ENCODE measurements around the gene SEMA6D.
"Not testable (repeated sequence)": the region's sequence is repeated elsewhere in the genome, so short reads cannot be mapped to it uniquely, and the experiment has no call there.

SEMA6D gene

DNA sequence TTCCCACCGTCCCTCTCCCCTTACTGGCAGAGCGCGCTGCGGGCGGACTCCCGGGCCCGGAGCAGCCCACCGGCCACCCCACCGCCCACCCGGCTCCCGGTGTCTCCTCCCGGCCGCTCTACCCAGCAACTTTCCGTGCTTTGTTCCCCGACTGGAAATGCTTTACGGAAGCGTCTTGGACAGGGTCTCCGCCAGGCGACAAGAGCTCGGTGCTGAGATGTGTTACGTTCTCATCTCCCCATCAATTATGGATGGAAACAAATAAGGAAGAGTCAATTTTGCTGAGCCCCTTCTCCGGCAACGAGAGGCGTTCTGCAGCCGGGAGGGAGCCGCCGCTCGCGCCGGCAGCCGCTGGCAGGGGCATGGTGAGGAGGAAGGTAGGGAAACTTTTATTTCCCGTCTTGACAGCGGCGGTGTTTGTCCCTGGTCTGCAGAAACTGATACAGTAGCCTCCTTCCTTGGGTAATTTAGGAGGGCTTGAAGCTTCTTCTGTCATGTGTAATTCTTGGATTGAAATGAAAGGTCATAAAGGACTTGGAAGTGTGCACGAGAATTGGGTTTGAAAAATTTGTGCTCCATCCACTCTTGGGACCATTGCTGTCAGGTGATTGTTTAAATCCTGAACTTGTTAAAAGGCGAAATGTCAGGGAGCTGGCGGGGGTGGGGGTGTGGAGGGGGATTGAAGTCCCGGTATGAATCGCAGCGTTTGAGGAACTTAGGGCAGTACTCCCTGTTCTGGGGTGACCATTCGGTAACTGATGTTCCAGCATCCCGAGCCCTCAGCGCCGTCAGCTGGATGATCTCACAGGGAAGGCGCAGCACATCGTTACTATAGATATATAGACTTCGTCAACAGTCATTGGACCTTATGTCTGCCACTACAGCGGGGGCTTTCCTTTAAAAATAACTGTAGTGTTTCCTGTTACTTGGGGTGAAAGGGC lies 1.5 kb downstream of the SEMA6D start:
- DNase-seq (ENCODE audit: low spot score), result peak; percentile 68

DNA sequence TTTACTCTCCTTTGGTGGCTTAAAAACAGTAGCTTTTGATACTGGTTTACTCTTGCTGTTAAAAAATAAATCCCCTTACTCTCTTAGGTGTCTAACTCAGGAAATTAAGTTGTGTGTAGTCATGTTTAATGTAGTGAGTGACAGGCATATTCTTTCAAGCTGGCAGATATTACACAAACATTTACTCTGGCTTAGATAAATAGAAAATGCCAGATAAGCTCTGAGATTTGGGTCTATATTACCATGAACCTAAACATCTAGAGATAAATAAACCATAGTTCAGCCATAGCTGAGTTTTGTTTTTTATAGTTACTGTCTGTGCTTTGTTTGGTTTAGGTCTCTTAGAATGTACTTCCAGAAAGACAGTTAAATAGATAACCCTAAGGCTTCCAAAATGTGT lies 2.4 kb downstream of the SEMA6D start:
- peak; percentile 42 for DNase-seq (ENCODE audit: low spot score)

DNA sequence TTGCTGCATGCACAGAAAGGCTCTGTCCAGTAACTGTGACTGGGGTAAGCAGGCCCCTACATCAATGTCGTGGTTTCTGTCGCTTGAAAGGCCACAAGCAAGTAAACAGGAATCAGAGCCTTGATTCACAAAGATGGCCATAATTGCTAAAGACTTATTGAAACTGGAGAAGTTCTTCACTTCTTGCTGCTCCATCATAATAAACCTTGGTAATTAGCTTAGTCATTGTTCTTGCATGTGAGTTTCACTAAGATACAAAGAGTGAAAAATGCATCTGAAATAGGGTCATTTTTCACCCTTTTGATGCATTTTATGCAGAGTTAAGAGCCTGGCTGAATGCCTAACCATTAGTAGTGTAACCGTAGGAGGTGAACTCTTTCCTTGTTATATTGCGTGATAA lies 3.2 kb downstream of the SEMA6D start:
- DNase-seq (ENCODE audit: low spot score), result no peak

DNA sequence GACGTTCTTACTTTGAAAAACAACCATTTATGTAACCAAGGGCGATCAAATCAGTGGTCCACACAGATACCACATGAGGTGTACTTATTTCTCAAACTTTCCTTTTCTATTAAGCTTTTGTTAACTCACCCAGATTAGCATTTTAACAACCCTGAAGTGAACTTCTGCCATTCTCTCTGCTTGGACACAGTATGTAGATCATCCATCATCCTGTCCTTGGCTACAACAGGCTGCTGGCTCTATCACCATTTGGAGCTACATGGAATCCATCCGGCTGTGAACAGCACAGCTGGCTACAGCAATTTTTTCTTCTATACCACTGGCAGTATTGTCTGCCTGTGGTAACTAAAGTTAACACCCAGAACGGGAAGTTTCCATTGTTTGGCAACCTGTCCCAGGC lies 4.4 kb downstream of the SEMA6D start:
- DNase-seq (ENCODE audit: low spot score), result no peak

DNA sequence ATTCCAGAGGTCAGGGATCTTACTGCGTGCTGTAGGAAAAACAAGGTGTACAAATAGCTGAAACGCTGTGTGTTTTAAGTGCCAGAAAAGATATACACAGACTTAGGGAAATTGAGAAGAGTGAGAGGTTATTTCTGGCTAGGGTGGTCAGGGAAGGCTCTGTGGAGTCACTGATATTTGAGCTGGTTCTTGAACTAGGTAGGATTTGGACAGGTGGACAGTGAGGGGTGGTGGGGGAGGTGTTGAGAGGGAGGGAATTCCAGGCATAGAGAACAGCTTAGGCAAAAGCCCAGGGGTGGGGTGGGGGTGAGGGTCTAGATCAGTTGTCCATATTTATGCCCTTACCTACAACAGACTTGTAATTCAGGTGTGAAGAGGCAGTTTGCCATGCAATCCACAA lies 7.0 kb downstream of the SEMA6D start:
- DNase-seq (ENCODE audit: low spot score), result no peak

DNA sequence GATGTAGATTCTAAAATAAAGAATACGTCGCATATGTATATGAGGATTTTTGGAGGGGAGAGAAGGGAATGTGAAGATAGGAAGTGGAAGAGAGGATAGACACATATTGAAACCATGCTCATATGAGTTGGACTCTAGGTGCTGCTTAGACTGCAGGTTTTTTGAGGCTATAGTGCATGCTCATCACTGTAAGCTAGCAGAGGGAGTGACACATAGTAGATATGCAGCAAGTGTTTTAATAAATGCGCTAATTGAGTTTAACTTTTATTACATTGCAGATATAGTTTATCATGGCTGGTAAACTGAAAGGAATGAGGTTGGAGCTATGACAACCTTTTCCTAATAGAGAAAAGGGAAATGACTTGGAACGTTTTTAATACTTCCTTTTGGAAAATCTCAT lies 7.7 kb downstream of the SEMA6D start:
- no peak for DNase-seq (ENCODE audit: low spot score)

DNA sequence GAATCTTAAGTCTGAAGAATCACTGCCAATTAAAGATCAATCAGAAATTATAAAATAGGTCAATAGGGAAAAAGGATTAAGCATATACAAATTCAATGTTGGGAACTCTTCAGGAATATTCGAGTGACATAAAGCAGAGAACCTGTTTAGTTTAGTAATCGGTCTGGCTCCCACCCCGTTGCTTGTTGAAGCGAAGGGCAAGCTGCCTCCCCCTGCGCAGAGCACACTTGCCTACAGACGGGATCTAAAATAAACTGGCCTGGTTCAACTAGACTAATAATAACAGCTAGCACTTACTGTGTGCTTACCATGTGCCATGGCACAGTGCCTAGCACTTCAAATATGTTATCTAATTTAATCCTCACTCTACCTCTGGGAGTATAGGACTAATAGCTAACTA lies 8.6 kb downstream of the SEMA6D start:
- no peak for DNase-seq (ENCODE audit: low spot score)

DNA sequence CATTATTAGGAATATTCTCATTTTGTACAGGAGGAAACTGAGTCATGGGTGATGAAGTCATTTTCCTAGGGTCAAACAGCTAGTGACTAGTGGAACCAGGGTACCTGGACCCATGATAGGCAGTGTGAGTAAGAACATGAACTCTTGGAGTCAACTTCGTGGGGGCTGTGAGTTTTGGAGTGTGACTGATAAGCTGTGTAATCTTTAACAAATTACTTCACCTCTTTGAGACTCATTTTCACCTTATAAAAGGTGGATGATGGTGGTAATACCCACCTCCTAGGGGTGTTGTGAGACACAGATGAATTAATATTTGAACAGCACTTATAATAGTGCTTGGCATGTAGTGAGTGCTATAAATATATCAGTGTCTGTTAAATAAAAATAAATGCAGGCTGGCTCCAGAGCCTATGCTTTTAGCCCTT lies 9.1 kb downstream of the SEMA6D start:
- DNase-seq (ENCODE audit: low spot score), result no peak

DNA sequence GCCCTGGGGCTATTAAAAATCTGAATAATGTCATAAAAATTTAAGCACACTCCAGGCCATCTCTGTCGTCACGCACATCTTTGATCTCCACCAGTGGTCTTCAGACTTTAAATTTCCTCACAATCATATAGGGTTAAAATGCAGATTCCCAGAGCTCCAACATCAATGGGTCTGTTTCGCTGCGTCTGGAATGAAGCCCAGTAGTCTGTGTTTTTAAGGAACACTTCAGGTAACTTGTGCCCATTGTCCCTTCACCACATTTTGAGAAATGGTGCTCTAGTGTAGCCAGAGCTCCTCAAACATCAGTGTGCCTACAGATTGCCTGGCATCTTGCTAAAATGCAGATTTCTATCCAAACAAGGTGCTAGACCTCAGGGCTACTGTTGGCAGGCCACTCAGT lies 9.8 kb downstream of the SEMA6D start:
- DNase-seq (ENCODE audit: low spot score), result no peak

DNA sequence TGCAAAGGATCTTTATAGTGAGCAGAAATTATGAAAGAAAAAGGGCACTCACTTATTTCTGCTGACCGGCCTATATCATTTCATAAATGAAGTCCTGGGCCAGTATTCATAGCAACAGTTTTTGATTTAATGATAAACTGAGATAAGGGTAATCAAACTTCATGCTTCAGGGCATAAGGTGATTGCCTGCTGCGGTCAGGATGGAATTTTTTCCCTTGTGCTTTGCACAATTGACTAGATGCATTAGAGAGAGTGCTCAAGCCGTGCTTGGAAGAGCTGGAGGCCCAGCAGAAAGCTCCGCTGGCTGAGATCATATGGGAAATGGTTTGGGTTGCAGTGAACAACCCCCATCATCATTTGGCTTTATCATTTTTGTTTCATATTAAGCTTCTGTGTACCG lies 10.4 kb downstream of the SEMA6D start:
- no peak for DNase-seq (ENCODE audit: low spot score)

DNA sequence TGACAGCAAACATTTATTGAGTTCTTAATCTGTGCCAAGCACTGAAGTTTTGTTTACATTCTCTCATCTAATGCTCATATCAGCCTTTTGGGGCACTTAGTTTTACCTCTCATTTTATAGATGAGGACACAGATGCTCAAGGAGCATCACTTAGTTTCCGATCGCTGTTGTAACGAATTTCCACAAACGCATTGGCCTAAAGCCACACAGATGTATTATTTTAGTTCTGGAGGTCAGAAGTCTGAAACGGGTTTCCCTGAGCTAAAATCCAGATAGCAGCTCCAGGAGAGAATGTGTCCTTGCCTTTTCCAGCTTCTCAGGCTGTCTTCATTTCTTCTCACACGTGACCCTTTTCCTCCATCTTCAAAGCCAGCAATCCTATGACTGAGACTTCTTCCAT lies 11.1 kb downstream of the SEMA6D start:
- no peak for DNase-seq (ENCODE audit: low spot score)

DNA sequence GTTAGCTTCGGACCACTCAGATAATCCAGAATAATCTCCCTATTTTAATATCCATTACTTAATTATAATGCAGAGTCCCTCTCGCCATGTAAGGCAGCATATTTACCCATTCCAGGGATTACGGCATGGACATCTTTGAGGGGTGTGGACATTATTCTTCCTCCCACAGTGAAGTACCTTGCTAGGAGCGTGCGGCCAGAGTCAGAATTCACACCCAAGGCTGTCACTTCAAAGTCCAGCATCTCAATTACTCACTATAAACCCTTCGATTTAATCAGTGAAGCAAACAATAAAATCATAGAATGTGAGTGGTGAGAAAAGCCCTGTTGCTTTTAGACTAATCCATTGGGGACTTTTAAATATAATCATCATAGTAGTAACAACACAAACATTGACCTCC lies 11.6 kb downstream of the SEMA6D start:
- no peak for DNase-seq (ENCODE audit: low spot score)

DNA sequence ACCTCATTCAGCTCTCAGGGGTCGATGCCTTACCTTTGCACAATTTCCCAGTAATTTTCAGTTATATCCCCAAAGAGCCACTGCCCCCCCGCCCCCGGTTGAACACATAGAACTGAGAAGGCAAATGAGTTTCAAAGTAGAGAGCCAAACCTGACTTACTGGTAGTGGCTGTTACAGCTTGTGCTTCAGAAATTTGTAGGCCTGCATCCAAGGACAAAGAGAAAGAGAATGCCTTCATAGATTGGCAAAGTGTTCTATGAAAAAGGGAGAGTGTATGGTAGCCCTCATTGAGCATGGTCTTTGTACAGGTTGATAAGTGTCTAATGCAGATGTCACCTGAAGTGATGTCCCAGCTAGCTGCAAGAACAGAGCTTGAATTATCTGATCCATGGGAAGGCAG lies 13.9 kb downstream of the SEMA6D start:
- no peak for DNase-seq (ENCODE audit: low spot score)

DNA sequence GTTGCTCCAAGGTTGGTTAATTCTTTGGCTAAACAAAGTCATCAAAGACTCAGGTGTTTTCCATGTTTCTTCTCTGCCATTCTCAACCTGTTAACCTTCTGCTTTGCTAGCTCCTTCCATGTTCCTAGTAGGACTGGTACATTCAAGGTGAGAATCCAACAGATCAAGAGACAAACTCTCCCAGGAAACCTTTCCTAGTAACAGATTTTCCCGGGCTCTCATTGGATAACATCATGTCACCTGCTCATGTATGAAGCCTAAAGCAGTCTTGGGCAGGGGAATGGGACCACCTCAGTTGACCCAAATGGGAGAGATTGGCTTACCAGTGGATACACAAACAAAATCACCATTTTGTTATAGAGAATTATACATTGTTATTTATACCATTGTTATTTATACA lies 14.9 kb downstream of the SEMA6D start:
- DNase-seq (ENCODE audit: low spot score), result no peak

DNA sequence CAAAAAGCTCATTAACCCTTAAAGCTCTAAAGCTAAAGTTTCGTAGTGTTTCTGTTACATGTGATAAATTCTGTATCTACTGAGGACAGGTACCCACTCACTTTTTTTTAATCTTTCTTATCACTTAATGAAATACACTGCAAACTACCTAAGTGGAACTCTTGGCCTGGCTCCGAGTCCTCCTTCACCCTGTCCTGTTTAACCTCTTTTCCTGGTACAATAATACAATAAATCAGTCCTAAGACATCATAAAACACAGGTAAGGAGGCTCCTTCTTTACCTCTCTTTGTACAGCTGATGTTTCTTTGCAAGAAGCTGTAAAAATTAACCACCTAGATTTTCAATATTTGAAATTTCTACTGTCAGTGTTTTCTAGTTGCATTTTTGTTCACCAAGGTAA lies 15.8 kb downstream of the SEMA6D start:
- DNase-seq (ENCODE audit: low spot score), result no peak

DNA sequence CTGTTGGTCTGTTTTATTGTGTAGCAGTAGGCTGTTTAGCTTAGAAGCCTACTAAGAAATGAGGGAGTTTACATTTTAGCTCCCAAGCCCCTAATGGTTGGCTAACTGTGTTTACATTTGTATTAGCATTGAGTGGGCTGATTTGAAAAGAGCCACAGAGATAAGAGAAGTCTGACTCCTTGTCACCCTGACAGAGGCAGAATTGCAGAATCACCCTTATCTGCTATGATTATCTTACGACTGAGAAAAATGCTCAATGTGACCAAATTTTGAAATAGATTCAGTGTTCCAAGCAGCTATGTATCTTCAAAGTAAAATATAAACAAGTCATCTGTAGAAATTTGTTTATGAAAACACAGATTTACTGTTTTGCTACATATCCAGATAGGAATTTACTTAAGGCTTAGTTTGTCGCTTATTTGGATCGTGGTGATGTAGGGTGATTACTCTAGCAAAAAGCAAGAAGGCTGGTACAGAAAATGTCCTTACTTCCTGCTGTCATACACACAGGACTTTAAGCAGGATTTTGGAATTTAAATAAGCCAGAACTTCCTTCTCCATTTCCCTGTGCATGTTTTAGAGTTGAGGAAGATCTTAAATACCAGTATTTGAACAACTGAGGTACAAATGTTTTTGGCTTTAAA lies 19.0 kb downstream of the SEMA6D start:
- no peak for DNase-seq (ENCODE audit: low spot score)

DNA sequence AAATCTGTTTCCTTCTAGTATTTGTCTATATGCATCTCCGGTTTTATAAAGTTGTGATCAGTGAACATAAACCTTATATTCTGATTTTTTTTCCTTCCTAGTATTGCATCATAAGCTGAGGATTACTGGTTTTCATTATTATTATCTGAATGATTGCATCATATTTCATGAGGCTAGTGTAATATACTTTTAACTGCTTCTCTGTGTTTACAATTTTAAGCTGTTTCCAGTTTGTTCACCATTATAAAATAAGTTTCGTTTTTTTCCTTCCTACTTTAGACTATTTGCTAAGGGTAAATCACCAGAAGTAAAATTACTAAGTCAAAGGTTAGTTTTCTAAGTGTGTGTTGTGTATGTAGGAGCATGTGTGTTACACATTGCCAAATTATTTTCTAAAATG lies 20.2 kb downstream of the SEMA6D start:
- no peak for DNase-seq (ENCODE audit: low spot score)

DNA sequence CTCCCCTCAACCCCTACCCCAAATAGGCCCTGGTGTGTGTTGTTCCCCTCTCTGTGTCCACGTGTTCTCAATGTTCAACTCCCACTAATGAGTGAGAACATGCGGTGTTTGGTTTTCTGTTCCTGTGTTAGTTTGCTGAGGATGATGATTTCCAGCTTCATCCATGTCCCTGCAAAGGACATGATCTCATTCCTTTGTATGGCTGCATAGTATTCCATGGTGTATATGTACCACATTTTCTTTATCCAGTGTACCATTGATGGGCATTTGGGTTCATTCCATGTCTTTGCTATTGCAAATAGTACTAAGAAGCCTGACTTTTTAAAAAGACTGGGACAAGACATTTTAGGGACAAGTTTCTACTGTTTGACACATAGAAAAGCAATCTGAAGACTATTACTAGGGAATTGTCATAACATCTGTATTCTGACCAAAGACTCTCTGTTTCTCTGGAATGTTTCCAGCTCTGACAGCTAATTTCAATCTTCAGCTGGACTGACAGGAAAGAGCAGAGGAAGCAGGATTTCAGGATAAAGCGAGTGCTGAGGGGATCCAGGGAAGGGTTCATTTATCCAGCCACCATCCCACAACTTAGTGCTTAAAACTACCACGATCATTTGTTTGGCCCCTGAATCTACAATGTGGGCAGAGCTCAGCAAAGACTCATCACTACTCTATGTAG lies 21.0 kb downstream of the SEMA6D start:
- DNase-seq (ENCODE audit: low spot score), result not testable (repeated sequence)

DNA sequence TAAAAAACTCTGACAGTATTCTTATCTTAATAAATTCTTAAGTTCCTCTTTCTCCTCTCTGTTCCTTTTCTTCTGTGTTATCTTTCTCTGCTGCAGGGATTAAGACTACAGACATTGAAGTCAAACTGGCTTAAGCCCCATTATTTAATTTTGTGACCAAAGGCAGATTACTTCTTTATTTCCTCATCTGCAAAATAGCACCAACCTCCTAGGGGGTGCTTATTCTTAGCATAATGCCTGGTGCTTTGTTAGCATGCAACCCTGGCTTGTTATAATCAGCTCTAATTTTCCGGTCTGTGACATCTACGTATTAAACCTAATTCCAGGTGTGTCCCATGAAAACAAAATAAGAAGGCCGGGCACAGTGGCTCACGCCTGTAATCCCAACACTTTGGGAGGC lies 23.8 kb downstream of the SEMA6D start:
- no peak for DNase-seq (ENCODE audit: low spot score)

DNA sequence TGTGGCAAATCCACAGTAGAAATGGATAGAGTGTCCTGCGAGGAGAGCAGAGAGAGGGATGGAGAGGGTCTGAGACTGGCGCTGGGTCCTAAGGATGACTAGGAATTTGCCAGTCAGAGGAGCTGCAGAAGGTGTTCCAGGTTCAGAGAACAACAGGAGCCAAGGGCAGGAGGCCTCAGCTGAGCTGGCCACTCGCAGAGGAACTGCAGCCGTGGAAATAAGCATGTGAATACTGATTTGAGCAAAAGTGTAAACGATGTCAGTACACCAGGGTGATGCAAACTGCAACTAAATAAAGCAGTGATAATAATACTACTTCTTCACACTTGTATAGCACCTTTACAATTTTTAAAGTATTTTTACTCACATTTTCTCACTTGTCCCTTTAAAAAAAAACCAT lies 24.6 kb downstream of the SEMA6D start:
- no peak for DNase-seq (ENCODE audit: low spot score)

DNA sequence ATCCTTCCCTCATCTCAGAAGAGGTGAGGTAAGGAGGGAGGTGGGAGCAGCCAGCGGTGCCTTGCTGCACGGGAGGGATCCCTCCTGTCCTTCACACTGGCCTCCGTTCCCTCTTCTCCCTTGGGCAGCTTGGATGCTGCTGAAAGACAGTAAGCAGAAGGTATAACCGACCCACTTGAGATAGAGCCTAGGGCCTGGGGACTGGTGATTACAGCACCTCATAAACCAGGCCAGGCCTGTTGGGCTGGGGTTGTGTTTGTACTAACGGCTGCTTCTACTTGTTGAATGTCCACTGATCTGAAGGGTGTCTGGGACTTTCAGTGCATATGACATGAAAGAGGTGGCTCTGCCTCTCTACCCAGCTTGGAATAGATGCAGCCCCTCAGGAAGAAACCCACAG lies 25.0 kb downstream of the SEMA6D start:
- DNase-seq (ENCODE audit: low spot score), result no peak

DNA sequence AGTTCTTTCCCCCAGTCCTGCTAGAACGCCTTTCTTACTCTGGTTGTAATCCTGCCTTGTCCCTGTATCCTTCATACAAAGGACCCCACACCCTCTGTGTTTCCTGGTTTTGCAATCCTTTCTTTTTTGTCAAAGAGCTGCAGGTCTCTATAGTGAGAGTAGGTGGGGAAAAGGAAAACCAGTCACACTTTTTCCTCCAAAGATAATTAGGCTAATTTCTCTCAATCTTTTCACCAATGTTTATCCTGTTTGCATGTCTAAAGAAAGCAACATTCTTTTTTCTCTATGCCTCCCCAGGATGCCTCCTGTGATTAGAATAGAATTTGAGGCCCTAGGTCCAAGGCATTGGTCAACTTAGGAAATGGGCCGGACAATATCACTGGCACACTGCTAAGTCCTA lies 25.4 kb downstream of the SEMA6D start:
- no peak for DNase-seq (ENCODE audit: low spot score)

DNA sequence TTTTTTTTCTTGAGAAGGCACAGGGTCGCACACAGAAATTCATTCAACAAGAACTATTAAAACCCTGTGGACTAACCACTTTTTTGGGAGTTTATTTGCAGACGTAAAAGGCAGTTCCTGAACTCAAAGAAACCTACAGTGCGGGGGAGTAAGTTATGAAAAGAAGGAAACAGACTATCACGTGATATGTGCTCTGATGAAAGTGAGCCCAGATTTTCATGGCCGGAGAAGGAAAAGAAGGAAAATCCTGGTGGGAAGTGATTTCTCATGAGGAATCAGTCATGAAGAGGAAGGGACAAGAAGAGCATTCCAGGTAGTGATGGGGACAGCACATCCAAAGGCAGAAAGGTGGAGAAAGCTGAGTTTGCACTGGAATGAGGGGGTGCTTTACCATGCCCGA lies 26.1 kb downstream of the SEMA6D start:
- no peak for DNase-seq (ENCODE audit: low spot score)
